GM13977 (cell line): ENCODE measurements around the gene MTHFD1L.
A peak's percentile ranks its signal among the peaks of the same experiment; 100 is the strongest.

Source experiments
- DNase-seq: peaks from one replicate; pipeline ENCODE4 v3.0.0; 2012; ENCODE audit warnings: low spot score
- in situ Hi-C: fragments of 300-500 bp; cut with MboI; formaldehyde crosslinking; loops from one replicate; pipeline ENCODE4 v1.12.0; 2022; ENCODE audit warnings: low sequenced_read_pairs, low pct_unique_long_range_greater_than_20kb, mixed read lengths, inconsistent platforms; ENCODE audit not compliant: unreplicated experiment
- TF ChIP-seq, protein P1 (sequence below): IDR thresholded peaks from 2 replicates; pipeline ENCODE4 v1.5.1; 2012; ENCODE audit warnings: mild to moderate bottlenecking, control low read depth; ENCODE audit not compliant: insufficient read depth; ENCODE audit errors: extremely low read depth, missing control alignments

The MTHFD1L gene

GRCh38 chr6:151012321-151013294 lies 147.1 kb downstream of the MTHFD1L start:
- TF ChIP-seq, protein P1, sequence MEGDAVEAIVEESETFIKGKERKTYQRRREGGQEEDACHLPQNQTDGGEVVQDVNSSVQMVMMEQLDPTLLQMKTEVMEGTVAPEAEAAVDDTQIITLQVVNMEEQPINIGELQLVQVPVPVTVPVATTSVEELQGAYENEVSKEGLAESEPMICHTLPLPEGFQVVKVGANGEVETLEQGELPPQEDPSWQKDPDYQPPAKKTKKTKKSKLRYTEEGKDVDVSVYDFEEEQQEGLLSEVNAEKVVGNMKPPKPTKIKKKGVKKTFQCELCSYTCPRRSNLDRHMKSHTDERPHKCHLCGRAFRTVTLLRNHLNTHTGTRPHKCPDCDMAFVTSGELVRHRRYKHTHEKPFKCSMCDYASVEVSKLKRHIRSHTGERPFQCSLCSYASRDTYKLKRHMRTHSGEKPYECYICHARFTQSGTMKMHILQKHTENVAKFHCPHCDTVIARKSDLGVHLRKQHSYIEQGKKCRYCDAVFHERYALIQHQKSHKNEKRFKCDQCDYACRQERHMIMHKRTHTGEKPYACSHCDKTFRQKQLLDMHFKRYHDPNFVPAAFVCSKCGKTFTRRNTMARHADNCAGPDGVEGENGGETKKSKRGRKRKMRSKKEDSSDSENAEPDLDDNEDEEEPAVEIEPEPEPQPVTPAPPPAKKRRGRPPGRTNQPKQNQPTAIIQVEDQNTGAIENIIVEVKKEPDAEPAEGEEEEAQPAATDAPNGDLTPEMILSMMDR, result no peak
- in situ Hi-C loops, result loop anchor here (10.0 kb wide), 1 partner anchor 312 kb away; no protein-coding TSS in a partner anchor
- DNase-seq, result no peak

GRCh38 chr6:151014404-151015100 lies 149.1 kb downstream of the MTHFD1L start:
- TF ChIP-seq, protein P1, result peak; percentile 93
- peak; percentile 55 for DNase-seq
- in situ Hi-C loops, result loop anchor here (10.0 kb wide), 1 partner anchor 310 kb away; no protein-coding TSS in a partner anchor

DNA sequence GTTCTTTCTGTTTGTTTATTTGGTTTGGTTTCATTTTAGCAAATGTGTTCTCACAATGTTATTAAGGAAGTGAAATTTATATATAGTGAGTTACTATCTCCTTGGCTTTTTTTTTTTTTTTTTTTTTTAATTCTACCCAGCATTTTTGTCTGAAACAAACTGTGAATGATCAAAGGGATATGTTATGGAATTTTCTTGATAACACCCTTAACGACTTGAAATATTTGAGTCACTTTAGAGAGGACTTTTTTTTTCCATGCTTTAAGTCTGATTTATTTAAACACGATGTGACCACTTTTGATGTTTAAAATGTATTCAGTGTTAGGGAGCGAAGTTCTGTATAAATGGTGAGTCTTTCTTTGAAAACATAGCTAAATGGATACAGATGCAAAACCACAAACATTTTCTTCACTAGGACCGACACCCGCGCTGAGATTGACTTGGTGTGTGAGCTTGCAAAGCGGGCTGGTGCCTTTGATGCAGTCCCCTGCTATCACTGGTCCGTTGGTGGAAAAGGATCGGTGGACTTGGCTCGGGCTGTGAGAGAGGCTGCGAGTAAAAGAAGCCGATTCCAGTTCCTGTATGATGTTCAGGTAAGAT lies 149.7 kb downstream of the MTHFD1L start:
- DNase-seq, result no peak
- in situ Hi-C loops, result loop anchor here (10.0 kb wide), 1 partner anchor 310 kb away; no protein-coding TSS in a partner anchor
- TF ChIP-seq, protein P1, result no peak

DNA sequence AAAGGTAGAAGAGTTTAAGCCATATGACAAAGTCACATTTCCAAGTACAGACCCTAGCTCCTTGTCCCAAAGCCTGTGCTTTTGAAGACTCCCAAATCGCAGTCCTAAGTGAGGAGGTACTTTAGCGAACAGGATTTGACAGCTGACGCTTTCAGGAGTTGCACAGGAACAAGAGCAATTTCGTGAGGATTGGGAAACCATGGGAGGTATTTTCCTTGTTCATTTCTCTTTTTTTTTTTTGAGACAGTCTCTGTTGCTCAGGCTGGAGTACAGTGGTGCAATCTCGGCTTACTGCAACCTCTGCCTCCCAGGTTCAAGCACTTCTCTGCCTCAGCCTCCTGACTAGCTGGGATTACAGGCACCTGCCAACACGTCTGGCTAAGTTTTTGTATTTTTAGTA lies 150.6 kb downstream of the MTHFD1L start:
- TF ChIP-seq, protein P1, result no peak
- in situ Hi-C loops, result loop anchor here (10.0 kb wide), 1 partner anchor 309 kb away; no protein-coding TSS in a partner anchor
- no peak for DNase-seq

GRCh38 chr6:151018046-151018445 lies 152.5 kb downstream of the MTHFD1L start:
- no peak for DNase-seq
- in situ Hi-C loops, result loop anchor here (10.0 kb wide), 1 partner anchor 307 kb away; no protein-coding TSS in a partner anchor
- TF ChIP-seq, protein P1, result no peak
